ENCODE data around the gene ZNF222.

GRCh38 chr19:44050740-44051649, 25.8 kb downstream of the ZNF222 start:
- no peak for TF ChIP-seq POLR2A (IDR thresholded peaks at IDR 0.05)
- TF ChIP-seq CTCF (IDR thresholded peaks at IDR 0.05) = no peak
- no peak for TF ChIP-seq POLR2AphosphoS5 (IDR thresholded peaks at IDR 0.05)
